Heart left ventricle (tissue), 13 donors: ENCODE data around the gene CPLANE2.

Experiments
- CTCF ChIP-seq, 12 donors: fragments of 200-600 bp; sonication (generic) in 4 of 12; IDR thresholded peaks; one replicate each; pipeline versions ENCODE4 v1.5.0 to v1.8.0; 2018 to 2022; ENCODE audit warnings: antibody characterized with exemption in 12 of 12, mild to moderate bottlenecking in 5 of 12
- POLR2A ChIP-seq, 2 donors: fragments of 450-650 bp; IDR thresholded peaks; one replicate each; pipeline ENCODE4 v1.6.1; 2017; ENCODE audit warnings: antibody characterized with exemption in 2 of 2, mild to moderate bottlenecking in 2 of 2, moderate library complexity in 2 of 2
- donor health status: ischemic (EF 13 %, LVEDD 7.1; RV severe dilation, severe dysfunction).
- donor health status: DM: no; HTN: yes; CAD: no.
- donor health status: DM: no; HTN: no; CAD: no.
- donor health status: ischemic (EF 25% LVEDD 6.9; RV normal size, moderate dysfunction).
- donor health status: ischemic (EF 25% LVEDD 5.7; RV mildly dilated, moderate dysfunction).
- donor health status: ischemic (EF 35%, LVEDD 5.7; RV mildly dilated, moderate dysfunction).
- donor health status: nonischemic (EF 11% LVEDD 7.7; RV severe dilation, severe dysfunction).
- donor health status: DM: yes; HTN: yes; CAD: no.
- donor health status: PGD.
- donor health status: ischemic (EF 29% LVEDD 5.4; RV normal size, mild dysfunction).
- donor health status: nonischemic (EF 23%, LVEDD 6.1; RV moderate dilation, normal function).

GRCh38 chr1:16243215-16243610 lies 6.2 kb upstream of the CPLANE2 start:
- TF ChIP-seq CTCF (IDR thresholded peaks at IDR 0.05) (no peak), POLR2A (IDR thresholded peaks at IDR 0.05) (no peak)
